HG03039 (cell line): ENCODE results near the gene FBXW11.

ENCODE experiments used
- ATAC-seq: cut with Tn5 transposase; IDR thresholded peaks from one replicate; pipeline ENCODE4 v1.9.1; 2021; ENCODE audit warnings: mild to moderate bottlenecking, moderate library complexity; ENCODE audit not compliant: unreplicated experiment

Gene FBXW11

DNA sequence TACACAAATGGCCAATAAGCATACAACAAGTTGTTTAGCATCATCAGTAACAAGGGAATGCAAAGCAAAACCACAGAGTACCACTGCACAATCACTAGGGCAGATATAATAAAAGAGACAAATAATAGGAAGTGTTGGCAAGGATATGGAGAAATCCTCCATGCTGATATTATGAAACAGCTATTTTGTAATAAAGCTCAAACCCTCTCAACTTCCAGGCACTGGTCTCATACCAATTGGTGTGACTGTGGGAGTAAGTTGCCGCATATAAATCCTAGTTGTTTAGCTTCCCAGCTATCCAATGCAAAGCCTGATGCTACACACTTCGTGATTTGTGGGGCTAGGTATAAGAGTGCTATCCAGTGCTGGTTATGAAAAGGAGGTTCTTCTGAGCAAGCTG, 132.2 kb downstream of the FBXW11 start:
- no peak for ATAC-seq

- ATAC-seq, result no peak
These were observed 133.8 kb downstream of the FBXW11 start for GRCh38 chr5:171872666-171873065.

DNA sequence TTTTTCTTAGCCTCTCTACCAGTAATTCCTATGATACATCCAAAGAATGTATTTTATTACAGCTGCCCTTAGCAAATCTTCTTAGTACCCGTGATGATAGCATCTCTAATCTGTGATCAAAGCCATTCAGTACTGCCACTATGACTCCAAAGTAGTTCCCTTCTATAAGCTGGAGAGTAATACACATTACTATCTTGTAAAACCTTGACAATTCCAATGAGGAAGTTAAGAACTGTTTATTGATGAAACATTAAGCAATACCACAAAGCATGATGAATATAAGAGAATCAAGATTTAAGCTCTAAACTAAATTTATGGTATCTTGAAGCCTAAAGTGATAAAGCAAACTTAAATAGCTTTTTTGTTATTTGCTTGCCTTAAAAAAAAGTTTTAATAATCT, 134.7 kb downstream of the FBXW11 start:
- no peak for ATAC-seq

DNA sequence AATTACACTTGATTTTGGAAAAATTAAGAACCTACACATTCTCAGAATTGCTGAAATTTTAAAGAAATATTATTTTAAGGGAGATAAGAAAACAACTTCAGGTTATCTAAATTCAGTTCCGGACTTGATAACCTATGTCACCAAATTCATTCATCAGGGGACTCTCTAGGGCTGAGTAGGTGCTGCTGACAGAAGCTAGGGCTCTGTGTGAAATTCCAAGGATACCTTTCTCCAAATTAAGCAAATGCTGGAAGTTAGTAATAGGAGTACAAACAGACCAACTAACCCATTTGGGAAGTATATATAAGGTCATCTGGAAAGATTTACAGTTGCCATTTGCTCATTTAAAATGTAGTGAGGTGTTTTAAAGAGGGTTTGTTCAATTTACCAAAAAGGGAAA, 136.5 kb downstream of the FBXW11 start:
- no peak for ATAC-seq

DNA sequence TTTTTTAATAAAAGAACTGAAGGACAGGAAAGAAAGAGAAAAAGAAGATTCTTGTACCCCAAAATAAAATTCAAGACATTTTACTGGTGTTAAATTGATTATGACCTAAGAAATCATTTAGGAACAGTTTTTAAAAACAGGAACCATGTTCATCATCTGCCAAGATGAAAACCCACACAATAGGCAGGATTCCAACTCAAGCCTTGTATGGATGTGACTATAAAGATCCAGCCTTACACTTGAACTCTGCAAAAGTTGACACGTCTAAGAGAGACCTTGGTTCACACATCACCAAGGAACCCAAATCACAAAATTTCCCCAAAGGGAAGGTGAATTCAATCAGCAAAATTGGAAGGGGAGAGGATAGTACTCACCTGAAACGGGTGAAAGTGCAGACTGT, 138.2 kb downstream of the FBXW11 start:
- ATAC-seq, result no peak

GRCh38 chr5:171867786-171868185, 138.7 kb downstream of the FBXW11 start:
- ATAC-seq, result no peak

DNA sequence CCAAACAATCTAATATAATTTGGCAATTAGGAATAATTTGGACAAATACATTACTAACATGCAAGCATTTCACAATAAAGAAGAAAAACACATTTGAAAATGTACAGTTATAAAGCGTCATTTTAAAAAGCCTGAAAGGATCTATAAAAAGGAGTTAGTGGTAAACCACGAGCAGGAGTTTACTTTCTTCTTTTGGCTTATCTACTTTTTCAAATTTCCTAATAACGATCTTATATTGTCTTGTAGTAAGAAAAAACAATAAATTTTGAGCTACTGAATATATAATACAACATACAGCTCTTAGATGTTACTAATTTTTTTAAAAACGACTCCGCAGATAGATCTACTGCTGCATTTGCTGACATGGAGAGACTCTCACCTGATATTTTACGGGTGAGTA, 141.0 kb downstream of the FBXW11 start:
- no peak for ATAC-seq

DNA sequence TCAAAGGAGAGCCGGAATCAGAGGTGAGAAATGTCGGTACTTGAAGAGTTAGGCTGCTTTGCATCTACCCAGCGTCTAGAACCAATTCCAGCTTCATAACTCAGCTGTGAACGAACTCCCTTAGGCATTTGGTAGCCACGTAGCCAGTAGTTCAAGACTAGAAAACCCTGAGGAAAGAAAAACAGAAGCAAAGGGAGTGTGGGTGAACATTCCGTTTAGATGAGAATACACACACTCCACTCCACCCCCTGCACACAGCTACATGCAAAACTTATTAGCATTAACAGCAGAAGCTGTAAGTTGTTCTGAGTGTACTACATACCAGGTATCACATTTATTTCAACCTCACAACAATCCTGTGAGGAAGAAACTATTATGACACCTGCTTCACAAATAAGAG, 142.5 kb downstream of the FBXW11 start:
- no peak for ATAC-seq

DNA sequence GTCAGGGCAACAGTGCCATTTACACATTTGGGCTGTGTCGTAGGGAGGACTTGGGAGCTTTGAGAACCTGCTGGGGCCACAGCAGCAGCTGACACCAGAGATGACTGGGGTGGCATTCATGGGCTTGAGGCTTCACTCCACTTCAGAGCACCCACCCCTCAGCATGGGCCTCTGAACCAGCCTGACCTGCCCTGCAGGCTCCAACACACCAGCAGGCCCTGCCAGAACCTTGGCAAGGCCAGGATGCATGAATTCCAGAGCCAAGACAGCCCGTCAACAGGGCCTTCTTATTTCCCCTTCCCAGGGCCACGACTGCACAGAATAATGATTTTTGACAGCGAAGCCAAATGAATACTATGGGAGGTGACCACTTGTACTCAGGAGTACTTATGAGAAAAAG, 143.8 kb downstream of the FBXW11 start:
- no peak for ATAC-seq

GRCh38 chr5:171861381-171861780, 145.1 kb downstream of the FBXW11 start:
- ATAC-seq, result no peak

DNA sequence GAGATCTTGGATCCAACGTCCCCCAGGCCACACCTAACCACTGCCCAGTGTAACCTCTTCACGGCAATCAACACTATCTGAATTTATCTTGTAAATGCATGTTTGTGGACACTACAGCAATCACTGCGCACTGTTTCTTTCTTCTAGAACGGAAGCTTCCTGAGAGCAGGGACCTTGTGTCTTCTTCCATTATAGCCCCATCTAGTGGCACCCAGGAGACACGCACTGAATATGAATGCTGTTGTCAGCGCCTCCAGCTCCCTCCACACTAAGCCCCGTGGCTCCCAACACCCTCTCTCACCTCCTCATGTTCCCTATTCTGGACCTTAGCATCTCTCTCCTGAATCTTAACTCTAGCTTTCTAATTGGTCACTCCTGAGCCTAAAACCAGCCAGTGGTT, 148.1 kb downstream of the FBXW11 start:
- ATAC-seq, result no peak

GRCh38 chr5:171857489-171857876, 149.0 kb downstream of the FBXW11 start:
- no peak for ATAC-seq

- no peak for ATAC-seq
These were observed 150.4 kb downstream of the FBXW11 start for GRCh38 chr5:171855798-171856763.

DNA sequence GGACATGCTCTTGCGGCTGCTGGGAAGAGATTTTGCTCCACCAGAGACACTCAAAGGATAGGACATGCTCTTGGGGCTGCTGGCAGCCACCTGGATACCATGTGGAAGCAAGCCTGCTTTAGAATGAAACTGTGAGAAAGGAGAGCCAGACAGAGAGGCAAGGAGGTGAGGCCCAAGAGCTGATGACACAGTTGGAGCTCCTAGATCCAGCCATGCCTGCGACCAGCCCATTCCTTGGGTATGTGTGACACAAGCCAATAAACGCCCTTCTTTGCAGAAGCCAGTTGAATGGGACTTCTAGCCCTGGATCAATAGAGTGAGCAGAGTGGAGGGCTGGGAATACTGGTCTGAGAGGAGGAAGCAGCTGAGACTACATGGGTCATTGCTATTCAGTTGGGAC, 151.2 kb downstream of the FBXW11 start:
- ATAC-seq, result no peak

DNA sequence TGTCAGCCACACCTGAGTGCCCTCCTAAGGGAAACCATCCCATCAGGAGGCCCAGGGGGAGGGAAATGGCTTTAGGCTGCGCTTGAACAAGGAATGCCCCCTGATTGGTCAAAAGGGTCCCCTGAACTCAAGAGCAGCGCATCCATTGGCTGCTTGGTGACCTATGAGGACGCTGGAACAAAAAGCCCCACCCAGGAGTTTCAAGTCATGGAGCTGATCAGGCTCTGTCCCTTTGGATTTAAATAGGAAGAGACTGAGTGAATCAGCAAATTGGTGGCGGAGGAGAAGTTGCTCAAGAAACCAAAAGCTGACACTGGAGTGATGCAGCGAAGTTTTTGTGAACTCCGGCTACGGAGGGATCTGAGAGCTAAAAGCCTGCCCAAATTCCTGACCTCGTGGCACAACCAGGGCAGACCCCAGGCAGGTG, 154.2 kb downstream of the FBXW11 start:
- no peak for ATAC-seq

GRCh38 chr5:171851251-171851650, 155.2 kb downstream of the FBXW11 start:
- no peak for ATAC-seq

- no peak for ATAC-seq
These were observed 156.0 kb downstream of the FBXW11 start for GRCh38 chr5:171850324-171850947.

GRCh38 chr5:171849585-171850323, 156.7 kb downstream of the FBXW11 start:
- ATAC-seq, result no peak

DNA sequence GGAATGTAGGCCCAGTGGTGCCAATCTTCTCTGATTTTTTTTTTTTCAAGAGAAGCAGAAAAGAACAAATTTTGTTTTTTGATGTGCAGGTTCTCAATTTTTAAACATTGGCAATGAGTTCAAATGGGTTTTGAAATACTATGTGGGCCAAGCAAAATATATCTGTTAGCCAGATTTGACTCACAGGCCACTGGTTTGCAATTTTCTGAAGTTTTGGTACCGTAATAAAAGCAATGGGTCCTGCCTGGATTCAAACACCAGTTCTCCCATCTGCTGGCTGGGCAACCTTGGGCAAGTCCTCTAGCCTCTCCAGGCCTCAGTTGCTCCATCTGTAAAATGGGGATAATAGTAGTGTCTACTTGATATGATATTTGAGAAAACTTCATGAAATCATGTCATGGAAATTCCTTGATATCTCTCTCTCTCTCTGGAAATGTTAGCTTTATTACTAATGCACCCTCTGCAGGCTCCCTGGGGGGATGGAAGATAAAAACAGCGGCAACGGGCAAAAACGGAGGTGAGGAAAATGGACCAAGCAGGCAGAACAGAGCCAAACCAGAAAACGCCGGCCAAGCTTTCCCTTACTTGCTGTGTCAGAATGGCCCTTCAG, 157.4 kb downstream of the FBXW11 start:
- ATAC-seq, result no peak

DNA sequence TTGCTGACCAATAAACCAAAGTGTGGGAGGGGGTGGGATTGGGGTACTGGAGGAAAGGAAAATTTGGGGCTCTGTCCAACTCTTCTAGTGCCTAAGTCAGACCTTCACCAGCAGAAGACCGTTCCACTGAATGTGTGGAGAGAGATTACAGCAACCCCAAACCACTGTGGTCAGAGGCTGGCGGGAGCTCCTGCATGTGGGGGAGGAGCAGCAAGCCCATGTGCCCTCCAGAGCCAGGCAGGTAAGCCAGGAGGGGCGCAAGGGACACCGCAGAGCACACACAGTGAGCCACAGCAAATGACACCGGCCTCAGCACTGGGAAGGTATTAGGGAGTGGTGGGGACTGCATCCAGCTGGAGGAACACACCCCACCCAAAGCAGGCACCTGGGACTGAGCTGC, 158.0 kb downstream of the FBXW11 start:
- no peak for ATAC-seq

DNA sequence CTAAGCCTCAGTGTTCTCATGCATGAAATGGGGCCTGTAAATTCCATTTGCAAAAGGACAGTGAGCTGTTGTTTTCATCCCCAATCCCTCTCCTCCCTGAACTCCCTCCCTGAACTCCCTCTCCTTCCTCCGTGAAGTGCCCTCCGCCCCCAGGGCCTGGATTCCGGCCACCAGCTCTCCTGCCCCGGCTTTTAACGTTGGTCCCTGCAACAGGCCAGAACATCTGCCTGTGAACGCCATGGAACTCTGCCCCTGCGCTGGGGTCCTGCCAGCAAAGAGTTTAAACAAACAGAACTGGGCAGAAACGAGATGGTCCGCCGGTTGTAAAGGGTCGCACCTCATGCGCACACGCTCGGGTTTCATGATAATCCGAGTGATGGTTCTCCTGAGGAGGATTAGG, 158.4 kb downstream of the FBXW11 start:
- no peak for ATAC-seq
